ENCODE measurements around the gene SSC4D.

SSC4D gene

GRCh38 chr7:76380623-76380966 is 28.9 kb downstream of the SSC4D start:
- TF ChIP-seq CTCF (IDR thresholded peaks at IDR 0.05) = no peak

- TF ChIP-seq CTCF (IDR thresholded peaks at IDR 0.05) = no peak
Measured at GRCh38 chr7:76377186-76377918, 32.1 kb downstream of the SSC4D start.

GRCh38 chr7:76375251-76375650 is 34.2 kb downstream of the SSC4D start:
- TF ChIP-seq CTCF (IDR thresholded peaks at IDR 0.05) = no peak

GRCh38 chr7:76372984-76373833 is 36.3 kb downstream of the SSC4D start:
- TF ChIP-seq CTCF (IDR thresholded peaks at IDR 0.05) = no peak

- TF ChIP-seq CTCF (IDR thresholded peaks at IDR 0.05) = no peak
Measured at GRCh38 chr7:76371396-76371795, 38.1 kb downstream of the SSC4D start.

- no peak for TF ChIP-seq CTCF (IDR thresholded peaks at IDR 0.05)
Measured at GRCh38 chr7:76369018-76369417, 40.5 kb downstream of the SSC4D start.

- no peak for TF ChIP-seq CTCF (IDR thresholded peaks at IDR 0.05)
Measured at GRCh38 chr7:76368190-76368589, 41.3 kb downstream of the SSC4D start.

Measured in LNCAP (cell line).